Measurements from ENCODE around the gene TNKS2.

DNA sequence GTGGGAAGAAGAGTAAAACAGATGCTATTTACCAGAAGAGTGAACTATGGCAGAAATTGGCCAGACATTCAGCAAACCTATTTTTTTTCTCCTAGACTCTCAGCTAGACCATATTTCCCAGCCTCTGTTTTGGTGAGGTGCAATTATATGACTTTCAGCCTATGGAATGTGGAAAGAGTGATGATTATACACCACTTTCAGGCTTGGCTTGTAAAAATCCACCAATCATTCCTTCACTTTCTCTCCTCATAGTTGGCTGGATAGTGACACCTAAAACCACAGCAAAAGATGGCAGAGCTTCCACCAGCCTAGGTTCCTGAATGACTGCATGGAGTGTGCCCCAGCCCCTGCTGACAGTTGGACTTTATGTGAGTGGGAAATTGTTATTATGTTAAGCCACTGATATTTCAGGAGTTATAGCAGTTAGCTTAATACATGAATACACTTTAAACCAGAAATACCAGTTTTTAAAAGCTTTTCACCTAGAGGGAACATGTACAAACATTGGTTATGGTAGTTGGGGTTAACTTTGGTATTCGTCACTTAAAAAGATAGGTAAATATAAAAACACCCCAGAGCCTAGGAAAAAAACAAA is 19.1 kb upstream of the TNKS2 start:
- TF ChIP-seq, protein P1, sequence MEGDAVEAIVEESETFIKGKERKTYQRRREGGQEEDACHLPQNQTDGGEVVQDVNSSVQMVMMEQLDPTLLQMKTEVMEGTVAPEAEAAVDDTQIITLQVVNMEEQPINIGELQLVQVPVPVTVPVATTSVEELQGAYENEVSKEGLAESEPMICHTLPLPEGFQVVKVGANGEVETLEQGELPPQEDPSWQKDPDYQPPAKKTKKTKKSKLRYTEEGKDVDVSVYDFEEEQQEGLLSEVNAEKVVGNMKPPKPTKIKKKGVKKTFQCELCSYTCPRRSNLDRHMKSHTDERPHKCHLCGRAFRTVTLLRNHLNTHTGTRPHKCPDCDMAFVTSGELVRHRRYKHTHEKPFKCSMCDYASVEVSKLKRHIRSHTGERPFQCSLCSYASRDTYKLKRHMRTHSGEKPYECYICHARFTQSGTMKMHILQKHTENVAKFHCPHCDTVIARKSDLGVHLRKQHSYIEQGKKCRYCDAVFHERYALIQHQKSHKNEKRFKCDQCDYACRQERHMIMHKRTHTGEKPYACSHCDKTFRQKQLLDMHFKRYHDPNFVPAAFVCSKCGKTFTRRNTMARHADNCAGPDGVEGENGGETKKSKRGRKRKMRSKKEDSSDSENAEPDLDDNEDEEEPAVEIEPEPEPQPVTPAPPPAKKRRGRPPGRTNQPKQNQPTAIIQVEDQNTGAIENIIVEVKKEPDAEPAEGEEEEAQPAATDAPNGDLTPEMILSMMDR (IDR thresholded peaks at IDR 0.05), result no peak
- no peak for TF ChIP-seq POLR2A (IDR thresholded peaks at IDR 0.05)
- TF ChIP-seq POLR2AphosphoS5 (IDR thresholded peaks at IDR 0.05; ENCODE audit: insufficient read depth in 1 of 2, low read depth in 1 of 2), result no peak
